ENCODE measurements around the gene DIPK1A. TPM values are rescaled to one million over a fixed set of nuclear protein-coding genes. Genes with fewer than 3 reads are reported as not detected.

The DIPK1A gene
- total RNA-seq: 6.6 TPM

DNA sequence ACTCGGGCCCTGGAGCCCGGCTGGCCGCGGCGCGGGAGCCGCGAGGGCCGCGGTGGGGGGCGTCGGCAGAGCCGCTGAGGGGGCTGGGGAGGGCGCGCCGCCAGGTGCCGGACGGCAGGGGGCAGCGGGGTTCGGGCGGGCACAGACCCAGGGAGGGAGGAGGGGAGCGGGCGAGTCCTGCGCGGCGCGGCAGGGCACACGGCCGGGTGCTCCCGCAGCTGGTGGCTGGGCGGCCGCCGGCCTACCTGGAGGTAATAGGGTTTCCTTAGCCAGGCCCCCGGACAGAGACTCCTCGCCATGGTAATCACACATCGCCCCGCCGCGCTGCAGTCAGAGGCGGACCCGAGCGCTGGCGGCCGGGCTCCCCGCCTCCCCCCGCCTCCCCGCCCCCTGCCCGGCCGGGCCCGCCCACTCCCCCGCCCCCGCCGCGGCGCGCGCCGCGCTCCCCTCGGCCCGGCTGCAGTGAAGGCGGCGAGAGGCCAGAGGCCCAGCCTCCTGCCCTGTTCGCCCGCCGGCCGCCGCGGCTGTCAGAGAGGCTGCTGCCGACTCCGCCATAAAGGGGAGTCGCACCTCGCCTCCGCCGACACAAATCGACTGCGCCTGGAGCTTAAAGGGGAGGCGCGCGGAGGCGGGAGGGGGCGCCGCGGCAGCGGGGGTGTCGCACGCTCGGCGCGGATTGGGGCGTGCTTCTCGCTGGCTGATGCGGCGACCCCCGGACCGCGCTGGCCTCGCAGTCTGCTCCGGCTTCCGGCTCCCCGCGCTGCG, at the start of gene DIPK1A:
DIPK1A (minus strand) TSS at position 332 of the 765 bp plus-strand sequence; CDS start at position 299, 33 bp downstream.
- ATAC-seq (peak; percentile 77), DNase-seq (ENCODE audit: low spot score) (peak; percentile 83)
- intact Hi-C loops (cut with DNase I): no loop called here

DNA sequence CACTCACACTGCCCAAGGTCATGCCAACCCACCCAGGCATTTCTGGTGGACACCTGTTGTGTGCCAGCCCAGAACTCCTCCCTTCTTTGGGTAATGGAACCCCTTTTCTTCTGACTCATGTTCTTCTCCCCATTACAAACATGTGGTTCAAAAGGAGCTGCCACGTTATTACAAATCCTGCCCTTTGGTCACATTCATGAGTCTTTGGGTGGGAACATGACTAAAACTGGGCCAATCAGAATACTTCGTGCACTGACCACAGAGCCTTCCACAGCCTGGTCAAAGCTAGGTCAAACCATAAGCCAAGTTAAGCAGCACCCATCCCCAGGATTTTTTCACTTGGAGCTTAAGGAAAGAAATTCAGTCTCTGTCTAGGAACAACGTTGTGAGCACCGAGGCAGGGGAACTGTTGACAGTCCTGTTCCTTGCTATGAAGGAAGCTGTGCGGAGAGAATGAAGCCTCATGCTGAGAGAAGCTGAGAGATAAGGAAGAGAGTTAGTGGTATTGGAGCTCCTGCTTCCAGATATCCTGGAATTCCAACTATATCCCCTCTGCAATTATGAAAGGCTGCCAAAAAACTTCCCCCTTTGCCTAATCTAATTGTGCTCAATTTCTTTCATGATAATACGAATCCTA, 46.8 kb upstream of the DIPK1A start:
- DNase-seq (ENCODE audit: low spot score): no peak
- no peak for ATAC-seq
- intact Hi-C loops (cut with DNase I): no loop called here

DNA sequence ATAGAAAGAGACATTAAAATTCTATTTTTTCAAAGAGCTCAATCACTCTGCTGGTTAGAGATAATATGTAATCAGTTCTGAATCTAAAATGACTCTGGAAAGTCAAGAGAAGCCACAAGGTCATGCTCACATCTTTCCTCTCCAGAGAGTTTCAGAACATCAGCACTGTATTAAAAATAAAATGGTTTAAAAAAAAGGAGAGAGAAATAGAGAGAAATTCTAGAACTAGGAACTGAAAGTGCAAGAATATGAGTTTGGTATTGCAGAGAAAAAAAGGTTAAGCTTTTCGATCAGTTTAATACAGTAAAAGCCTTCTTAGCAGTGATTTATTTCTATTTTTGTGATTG, 44.0 kb upstream of the DIPK1A start:
- ATAC-seq (no peak), DNase-seq (ENCODE audit: low spot score) (no peak)
- intact Hi-C loops (cut with DNase I): no loop called here

DNA sequence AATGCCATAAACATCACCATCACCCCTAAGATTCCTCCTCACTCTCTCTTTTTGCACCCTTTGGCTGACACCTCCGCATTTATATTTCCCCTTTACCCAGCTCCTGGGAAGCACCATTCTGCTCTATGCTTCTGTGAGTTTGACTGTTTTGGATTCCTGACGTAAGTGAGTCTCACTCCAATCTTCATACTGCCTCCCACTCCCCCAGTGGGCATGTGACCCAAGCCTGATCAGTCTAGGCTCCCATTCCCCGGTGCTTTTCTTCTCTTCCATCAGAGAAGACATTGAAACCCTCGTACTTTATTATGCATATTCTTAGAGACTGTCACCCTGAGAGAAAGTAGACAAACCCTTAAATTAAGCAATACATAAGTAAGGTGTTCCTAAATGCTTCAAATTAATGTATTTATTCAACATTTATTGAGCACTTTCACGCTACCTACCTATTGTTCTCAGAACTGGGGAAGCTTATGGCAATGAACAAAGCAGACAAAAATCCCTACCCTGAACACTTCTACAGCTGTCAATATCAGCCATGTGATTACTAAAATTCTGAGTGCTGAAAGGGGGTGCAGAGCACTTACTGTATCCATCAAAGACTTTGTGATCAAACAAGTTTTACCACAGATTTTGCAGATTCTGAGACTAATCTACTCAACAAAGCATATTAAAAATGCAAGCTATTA, 43.4 kb upstream of the DIPK1A start:
- DNase-seq (ENCODE audit: low spot score) (no peak), ATAC-seq (no peak)
- intact Hi-C loops (cut with DNase I): no loop called here

DNA sequence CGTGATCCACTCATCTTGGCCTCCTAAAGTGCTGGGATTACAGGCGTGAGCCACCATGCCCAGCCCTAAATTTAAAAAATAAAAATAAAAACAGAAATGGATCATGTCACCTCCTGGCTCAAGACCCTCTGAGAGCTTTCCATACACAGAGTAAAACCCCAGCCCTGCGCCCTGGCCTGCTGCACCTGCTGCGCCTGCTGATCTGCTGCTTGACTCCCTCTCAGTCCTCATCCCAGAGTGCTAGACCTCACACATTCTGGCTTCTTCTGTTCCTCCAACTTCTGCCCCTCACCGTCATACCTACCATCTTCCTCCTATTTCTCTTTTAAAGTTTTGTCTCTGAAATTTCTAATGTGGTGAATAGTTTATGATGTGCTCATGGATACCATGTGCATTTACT, 42.7 kb upstream of the DIPK1A start:
- no peak for ATAC-seq
- no peak for DNase-seq (ENCODE audit: low spot score)
- intact Hi-C loops (cut with DNase I): no loop called here

DNA sequence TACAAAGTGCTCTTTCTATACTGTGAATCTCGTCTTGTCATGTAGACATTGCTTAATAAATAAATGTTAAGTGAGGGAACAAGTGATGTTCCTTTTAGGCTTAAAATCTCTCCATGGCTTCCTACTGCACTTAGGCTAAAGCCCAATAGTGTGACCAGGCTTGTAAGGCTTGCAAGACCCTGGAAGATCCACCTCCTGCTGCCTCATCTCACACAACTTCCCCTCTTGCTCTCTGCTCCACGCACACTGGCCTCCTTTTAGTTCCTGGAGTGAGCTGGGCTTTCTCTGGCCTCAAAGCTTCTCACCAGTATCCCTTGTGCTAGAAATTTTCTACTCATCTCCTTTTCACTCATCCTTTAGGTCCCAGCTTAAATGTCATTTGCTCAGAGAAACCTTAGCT, 41.5 kb upstream of the DIPK1A start:
- intact Hi-C loops (cut with DNase I): no loop called here
- no peak for ATAC-seq
- DNase-seq (ENCODE audit: low spot score): no peak

DNA sequence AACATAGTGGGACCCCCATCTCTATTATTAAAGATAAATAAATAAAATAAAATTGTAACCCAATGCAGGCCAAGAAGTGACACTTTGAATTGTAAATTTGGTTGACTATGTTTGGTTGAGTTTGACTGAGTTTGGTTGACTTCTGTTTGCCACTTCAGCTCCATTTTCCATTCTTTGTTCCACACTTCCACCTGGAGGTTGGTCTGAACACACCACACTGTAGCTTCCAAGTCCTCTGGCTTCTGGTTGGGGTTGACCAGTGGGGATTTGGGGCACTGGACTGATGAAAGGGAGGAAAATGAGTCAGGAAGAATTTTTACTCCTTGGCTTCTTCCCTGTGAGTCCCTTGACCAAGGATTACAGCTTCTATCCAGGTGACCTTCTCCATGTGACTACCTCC, 40.6 kb upstream of the DIPK1A start:
- DNase-seq (ENCODE audit: low spot score): no peak
- no peak for ATAC-seq
- intact Hi-C loops (cut with DNase I): no loop called here

DNA sequence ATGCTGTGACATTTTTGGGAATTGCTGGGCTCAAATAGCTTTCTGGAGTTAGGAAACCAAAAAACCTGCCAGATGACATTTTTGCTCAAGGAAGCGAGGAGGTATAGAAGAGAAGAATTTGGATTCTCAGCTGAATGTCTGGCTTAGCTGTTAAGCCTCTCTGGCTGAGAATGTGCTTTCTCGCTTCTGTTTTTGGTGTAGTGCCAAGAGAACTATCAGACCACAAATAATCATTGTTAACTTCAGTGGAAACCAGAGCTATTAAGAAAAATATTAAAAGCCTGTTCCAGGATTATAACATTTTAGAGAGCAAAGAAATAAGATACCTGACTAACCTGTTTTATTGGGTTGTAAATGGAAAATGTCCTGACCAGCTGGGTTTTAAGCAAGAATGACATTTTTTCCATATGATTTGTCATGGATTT, 39.5 kb upstream of the DIPK1A start:
- DNase-seq (ENCODE audit: low spot score) (no peak), ATAC-seq (no peak)
- intact Hi-C loops (cut with DNase I): no loop called here

DNA sequence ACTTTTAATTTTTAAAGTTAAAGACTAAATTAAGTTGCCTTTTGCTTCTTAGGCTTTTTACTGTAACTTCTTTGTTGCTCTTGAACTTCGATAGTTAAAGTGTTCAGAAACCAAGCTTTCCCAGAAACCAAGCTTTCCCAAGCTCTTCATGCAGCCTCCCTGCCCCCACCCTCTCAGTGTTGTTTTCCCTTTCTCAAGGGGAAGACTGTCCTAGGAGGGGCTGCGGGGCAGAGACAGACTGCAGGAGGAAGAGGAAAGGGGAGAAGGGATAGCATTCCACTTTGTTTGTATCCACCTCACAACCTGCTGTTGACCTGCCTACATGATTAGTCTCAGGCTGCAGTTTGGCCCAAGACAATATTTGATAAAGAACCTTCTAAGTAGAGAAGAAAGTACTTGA, 39.0 kb upstream of the DIPK1A start:
- intact Hi-C loops (cut with DNase I): no loop called here
- no peak for ATAC-seq
- no peak for DNase-seq (ENCODE audit: low spot score)

DNA sequence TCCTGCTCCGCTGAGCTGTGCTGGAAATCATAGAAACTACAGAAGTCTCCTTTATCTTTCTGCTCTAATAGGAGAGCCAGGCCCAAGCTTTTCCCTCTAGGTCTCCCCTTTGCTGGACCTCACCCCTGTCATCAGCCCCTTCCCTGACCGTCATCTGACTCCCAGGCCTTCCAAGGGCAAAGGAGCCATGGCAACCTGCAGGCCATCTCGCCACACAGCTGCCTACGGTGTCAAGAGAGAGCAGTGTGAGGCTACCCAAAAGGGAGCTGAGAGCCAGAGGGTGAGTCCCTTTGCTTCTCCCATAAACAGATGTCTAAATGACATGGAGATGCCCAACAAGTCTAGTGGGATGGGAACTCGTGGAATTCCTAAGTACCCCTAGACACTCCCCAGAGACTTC, 37.6 kb upstream of the DIPK1A start:
- intact Hi-C loops (cut with DNase I): no loop called here
- DNase-seq (ENCODE audit: low spot score): no peak
- ATAC-seq: no peak

DNA sequence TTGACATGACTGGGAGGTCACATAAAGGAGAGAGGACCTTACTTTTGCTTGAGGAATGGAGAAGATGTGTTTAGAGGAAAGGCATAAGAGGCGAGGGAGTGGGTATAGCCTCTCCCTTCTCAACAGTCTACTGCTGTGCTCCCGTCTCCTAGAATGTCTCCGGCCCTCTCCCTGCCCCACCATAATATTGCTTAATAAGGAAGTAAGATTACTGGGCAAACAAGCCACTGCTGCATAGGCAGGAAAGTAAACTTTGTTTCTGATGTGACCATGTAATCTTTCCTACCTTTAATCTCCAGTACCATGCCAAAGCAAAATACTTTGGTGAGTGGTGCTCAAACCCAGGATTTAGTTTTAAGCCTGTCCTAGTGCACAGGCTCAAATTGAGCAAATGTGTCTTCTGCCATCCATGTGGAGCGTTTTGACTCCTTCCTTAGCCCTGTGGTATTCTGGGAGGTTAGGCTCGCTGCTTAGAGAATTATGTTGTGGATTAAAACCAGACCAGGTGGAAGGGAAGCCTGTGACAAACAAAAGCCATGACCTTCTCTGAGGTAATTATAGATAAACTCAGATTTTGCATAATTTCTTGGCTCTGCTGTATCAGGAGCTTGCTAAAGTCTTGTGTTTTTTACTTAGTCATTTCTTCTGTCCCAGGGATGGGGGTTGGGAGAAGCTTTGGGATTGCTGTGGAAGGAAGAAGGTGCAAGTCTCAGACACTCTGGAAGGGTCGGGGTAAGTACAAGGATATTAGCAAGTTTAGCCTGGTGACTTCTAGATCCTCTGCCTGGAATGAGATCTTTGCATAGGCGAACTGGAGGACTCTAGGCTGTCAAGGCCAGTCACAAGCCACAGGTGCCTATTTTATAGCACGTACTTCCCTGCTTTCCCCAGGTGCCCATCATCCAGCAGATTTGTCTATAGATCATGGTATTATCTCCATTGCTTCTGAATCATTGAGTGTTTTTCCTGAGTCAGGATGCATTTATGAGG, 34.5 kb upstream of the DIPK1A start:
- no peak for DNase-seq (ENCODE audit: low spot score)
- intact Hi-C loops (cut with DNase I): no loop called here
- no peak for ATAC-seq

DNA sequence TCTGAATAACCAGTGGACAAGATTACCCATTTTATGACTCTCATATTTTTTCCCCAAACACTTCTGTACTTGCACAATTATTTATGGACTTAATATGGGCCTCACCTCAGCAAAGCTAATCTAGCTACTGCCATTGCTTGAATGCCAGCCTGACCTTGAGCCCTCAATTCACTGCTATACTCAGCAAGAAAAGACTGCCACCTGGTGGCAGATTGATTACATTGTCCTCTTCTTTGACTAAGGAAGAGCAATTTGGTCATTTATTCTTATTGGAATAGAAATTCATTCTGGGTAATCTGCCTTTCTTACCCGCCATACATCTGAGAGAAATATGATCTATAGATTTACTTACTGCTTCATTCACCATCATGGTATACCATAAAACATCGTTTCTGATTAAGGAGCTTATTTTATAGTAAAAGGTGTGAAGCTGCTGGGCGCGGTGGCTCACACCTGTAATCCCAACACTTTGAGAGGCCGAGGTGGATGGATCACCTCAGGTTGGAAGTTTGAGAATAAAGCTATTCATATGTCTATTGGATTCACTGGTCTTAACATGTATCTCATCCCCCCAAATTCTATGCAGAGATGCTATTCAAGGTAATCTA, 32.9 kb upstream of the DIPK1A start:
- intact Hi-C loops (cut with DNase I): loop anchor here (5.0 kb wide), 1 partner anchor 137 kb away; no protein-coding TSS in a partner anchor
- DNase-seq (ENCODE audit: low spot score): peak; percentile 79
- peak; percentile 92 for ATAC-seq

DNA sequence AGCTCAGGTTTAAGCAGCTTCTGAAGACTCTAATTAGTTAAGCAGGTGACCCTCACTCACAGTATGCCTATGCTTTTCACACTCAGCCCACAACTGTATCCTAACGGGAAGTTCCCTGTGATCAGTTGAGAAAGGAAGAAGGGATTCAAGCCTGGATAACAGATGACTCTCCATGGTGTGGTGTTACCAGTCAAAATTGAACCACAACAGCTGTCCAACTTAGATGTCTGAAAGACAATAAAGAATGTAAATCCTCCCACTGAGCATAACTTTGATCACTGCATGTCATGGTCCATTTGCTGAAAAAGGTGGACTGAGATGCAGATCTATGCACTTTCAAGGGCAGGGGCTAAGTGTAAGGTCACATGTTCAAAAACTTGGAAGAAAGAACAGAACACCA, 32.3 kb upstream of the DIPK1A start:
- intact Hi-C loops (cut with DNase I): loop anchor here (5.0 kb wide), 1 partner anchor 136 kb away; no protein-coding TSS in a partner anchor
- ATAC-seq: peak; percentile 11
- no peak for DNase-seq (ENCODE audit: low spot score)

DNA sequence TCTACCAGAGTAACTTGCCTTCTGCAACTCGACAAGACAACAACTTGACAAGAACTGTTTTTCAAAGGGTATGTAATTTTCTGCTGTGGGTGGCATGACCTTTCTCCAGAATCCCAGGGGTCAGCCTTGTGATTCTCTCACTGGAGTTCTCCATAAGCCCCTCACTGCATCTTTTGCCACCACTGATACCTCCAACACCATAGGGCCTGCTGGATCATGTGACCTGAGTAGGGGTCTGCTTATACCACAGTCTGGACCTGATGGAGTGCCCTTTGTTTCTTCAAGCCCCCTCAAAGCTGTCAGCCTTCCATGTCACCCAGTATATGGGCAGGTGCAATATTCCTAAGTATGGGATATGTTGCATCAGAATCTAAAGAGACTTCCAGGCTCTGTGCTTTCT, 31.6 kb upstream of the DIPK1A start:
- ATAC-seq (no peak), DNase-seq (ENCODE audit: low spot score) (no peak)
- intact Hi-C loops (cut with DNase I): loop anchor here (5.0 kb wide), 1 partner anchor 136 kb away; no protein-coding TSS in a partner anchor

DNA sequence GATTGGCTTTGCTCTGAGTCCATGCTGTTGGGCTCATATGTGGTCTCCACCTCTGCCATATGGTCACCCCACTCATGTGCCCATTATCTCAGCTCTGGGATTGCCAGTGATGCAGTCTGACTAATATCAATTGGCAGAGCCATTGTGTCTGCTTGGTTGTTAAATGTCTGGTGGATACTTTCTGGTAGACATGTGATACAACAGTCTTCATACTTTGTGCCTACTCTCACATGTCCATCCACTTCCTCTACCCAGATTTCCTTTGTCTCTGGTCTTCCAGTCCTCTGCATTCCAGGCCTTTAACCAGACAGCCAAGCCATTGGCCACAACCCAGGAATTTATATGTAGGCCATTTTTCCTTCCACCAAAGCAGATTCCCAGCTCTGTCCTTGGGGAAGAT, 30.8 kb upstream of the DIPK1A start:
- no peak for ATAC-seq
- no peak for DNase-seq (ENCODE audit: low spot score)
- intact Hi-C loops (cut with DNase I): loop anchor here (5.0 kb wide), 1 partner anchor 135 kb away; no protein-coding TSS in a partner anchor

DNA sequence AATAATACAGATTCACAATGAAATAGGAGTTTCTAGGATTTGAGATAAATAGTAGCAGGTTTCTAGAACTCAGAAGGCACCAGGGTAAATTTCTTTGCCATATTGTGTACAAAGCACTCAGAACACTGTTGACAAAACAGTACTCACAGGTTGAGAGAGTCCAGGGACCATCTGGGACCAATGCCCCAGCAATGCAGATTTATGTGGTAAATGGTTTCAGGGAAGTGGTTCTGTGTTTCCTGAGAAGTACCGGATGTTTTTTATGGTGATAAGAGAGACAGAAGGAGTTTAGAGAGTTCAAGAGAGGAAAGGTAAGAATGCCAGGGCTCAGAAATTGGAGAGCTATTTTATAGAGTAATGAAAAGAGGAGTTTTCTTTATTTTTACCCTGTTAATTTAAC, 29.6 kb upstream of the DIPK1A start:
- no peak for DNase-seq (ENCODE audit: low spot score)
- intact Hi-C loops (cut with DNase I): loop anchor here (5.0 kb wide), 1 partner anchor 134 kb away; no protein-coding TSS in a partner anchor
- no peak for ATAC-seq

DNA sequence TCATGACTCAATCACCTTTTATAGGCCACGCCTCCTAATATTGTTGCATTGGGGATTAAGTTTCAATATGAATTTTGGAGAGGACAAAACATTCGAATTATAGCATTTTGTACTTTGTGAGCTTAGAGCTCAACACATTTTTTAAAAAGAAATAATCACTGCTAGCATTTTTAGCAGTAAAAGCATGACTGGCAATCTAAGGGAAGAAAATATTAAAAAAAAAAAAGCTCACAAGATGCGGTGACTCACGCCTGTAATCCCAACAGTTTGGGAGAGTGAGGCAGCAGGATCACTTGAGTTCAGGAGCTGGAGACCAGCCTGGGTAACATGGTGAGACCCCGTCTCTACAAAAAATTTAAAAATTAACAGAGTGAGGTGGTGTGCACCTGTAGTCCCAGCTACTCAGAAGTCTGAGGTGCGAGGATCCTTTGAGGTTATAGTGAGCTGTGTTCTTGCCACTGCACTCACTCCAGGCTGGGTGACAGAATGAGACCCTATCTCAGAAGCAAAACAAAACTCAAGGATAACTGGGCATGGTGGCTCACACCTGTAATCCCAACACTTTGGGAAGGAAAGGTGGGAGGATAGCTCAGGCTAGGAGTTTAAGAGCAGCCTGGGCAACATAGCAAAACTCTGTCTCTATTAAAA, 28.8 kb upstream of the DIPK1A start:
- intact Hi-C loops (cut with DNase I): loop anchor here (5.0 kb wide), 1 partner anchor 133 kb away; no protein-coding TSS in a partner anchor
- ATAC-seq (no peak), DNase-seq (ENCODE audit: low spot score) (no peak)

DNA sequence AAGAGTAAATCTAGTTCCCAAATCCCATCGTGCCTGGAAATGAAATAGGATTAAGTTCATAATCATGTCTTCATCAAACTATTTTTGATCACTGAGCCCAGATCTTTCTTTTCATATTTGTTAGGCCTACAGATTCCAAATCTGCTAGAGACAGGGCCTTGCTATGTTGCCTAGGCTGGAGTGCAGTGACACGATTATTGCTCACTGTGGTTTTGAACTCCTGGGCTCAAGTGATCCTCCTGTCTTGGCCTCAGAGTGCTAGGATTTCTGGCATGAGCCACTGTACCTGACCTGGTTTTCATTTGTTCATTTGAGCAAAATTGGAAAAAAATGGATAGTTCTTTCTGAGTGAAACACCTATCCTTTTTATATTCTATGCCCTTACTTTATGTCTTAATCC, 28.0 kb upstream of the DIPK1A start:
- intact Hi-C loops (cut with DNase I): no loop called here
- ATAC-seq (no peak), DNase-seq (ENCODE audit: low spot score) (no peak)
